C4-2B (cell line): ENCODE results near the gene DCXR.
"Not testable (repeated sequence)": the region's sequence is repeated elsewhere in the genome, so short reads cannot be mapped to it uniquely, and the experiment has no call there.

ENCODE experiments used
- H3K27ac ChIP-seq: fragments of 450-650 bp; 2 replicates; pipeline ENCODE4 v1.5.1; 2017
- CTCF ChIP-seq: fragments of 450-650 bp; conservative IDR thresholded peaks from 2 replicates; pipeline ENCODE4 v1.5.1; 2017; ENCODE audit warnings: mild to moderate bottlenecking
- ZFX ChIP-seq: fragments of 450-650 bp; IDR thresholded peaks from 2 replicates; pipeline ENCODE4 v1.6.1; 2017

The DCXR gene

DNA sequence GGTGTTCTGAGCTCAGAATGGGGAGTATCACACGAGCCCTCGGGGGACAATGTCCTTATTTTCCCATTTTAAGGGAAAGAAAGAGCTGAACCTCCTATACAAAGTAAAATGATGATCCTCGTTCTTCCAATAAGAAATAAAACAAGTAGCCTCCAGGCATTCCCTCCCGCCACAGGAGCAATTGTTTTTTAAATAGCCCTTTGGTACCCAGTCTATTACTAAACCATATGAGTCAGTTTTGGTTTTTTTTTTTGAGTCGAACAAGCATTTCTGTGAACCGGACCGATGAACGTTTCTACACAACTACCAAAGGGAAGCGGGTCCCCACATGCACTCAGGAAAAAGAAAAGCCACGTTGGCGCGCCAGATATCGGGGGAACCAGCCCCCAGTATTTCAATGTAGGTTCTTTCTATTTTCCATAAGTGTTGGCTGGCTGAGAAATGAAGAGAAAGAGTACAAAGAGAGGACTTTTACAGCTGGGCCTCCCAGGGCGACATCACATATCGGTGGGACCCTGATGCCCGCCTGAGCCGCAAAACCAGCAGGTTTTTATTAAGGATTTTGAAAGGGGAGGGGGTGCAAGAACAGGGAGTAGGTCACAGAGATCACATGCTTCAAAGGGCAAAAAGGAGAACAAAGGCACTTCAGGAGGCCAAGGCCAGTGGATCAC lies 3.8 kb upstream of the DCXR start:
- TF ChIP-seq CTCF (no peak), ZFX (no peak)
- no peak overlapping the region for H3K27ac ChIP-seq

GRCh38 chr17:82039695-82040299 lies 2.3 kb upstream of the DCXR start:
- TF ChIP-seq ZFX (no peak), CTCF (no peak)
- H3K27ac ChIP-seq: peak overlapping the region; percentile 0; the same call in 1 of the 2 replicates

GRCh38 chr17:82038796-82039409 lies 1.4 kb upstream of the DCXR start:
- H3K27ac ChIP-seq: not testable (repeated sequence)

GRCh38 chr17:82037889-82038195 lies 345 bp upstream of the DCXR start:
- peak overlapping the region; percentile 86 for H3K27ac ChIP-seq
- TF ChIP-seq ZFX: no peak
- no peak for TF ChIP-seq CTCF

DNA sequence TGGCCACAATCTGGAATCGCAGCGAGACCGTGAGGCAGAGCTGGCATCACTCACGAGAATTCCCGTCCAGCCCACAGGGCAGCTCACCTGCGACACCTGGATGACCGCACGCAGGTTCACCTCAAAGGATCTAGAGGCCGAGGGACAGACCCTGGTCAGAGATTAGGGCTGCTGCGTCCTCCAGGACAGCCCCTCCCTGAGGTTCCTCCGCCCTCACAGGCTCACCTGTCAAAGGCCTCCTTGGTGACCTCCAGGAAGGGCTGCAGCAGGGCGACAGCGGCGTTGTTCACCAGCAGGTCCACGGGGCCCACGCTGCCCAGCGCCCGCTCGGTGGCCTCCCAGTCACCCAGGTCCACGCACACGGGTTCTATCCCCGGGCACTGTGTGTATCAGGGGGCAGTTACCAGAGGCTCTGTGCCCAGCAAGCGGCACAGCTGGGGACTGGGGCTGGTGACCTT lies 834 bp downstream of the DCXR start:
- TF ChIP-seq CTCF: no peak
- no peak for TF ChIP-seq ZFX
- H3K27ac ChIP-seq: peak overlapping the region; percentile 86

- H3K27ac ChIP-seq: peak overlapping the region; percentile 86
- TF ChIP-seq ZFX (no peak), CTCF (no peak)
Measured at GRCh38 chr17:82035956-82036633, 1.4 kb downstream of the DCXR start.

- no peak overlapping the region; the same call in 1 of the 2 replicates for H3K27ac ChIP-seq
- TF ChIP-seq ZFX (no peak), CTCF (no peak)
Measured at GRCh38 chr17:82035488-82035887, 2.0 kb downstream of the DCXR start.
